Activated CD8-positive, alpha-beta T cell treated with anti-CD3 and anti-CD28 coated beads, Interleukin-2, amount 10 ng/mL, durations not matched to agents 7 days and 5 days (primary cell): ENCODE data around the gene CELSR2. TPM values are rescaled to one million over a fixed set of nuclear protein-coding genes. Genes with fewer than 3 reads are reported as not detected.

ENCODE experiments used
- ATAC-seq: fragments of 150-1000 bp; cut with Tn5 transposase; one replicate; pipeline ENCODE4 v1.10.0; 2021; ENCODE audit warnings: moderate library complexity
- CTCF ChIA-PET: fragments of 350-600 bp; sonication (Branson Sonifier 250); formaldehyde crosslinking; loops from one replicate; lab custom pipeline; 2021; ENCODE audit warnings: antibody characterized with exemption; lab: Charles Lee
- POLR2A ChIA-PET: fragments of 350-600 bp; sonication (Branson Sonifier 250); formaldehyde crosslinking; loops from one replicate; lab custom pipeline; 2021; ENCODE audit warnings: antibody characterized with exemption; lab: Charles Lee
- DNase-seq: peaks from one replicate; pipeline ENCODE4 v3.0.0-alpha.2; 2020
- H3K27ac Mint-ChIP-seq: one replicate; pipeline ENCODE4 v1.8.0; 2021; ENCODE audit warnings: mild to moderate bottlenecking, mixed read lengths
- H3K27me3 Mint-ChIP-seq: one replicate; pipeline ENCODE4 v1.8.0; 2021; ENCODE audit warnings: low read depth, mixed read lengths
- H3K36me3 Mint-ChIP-seq: one replicate; pipeline ENCODE4 v1.8.0; 2021; ENCODE audit warnings: low read depth, mixed read lengths
- H3K4me1 Mint-ChIP-seq: one replicate; pipeline ENCODE4 v1.8.0; 2021; ENCODE audit warnings: low read depth, mixed read lengths
- H3K4me3 Mint-ChIP-seq: one replicate; pipeline ENCODE4 v1.8.0; 2021; ENCODE audit warnings: mild to moderate bottlenecking, mixed read lengths
- H3K9me3 Mint-ChIP-seq: one replicate; pipeline ENCODE4 v1.8.0; 2022; ENCODE audit warnings: mixed read lengths; ENCODE audit not compliant: insufficient read depth
- total RNA-seq, 2 experiments: library from RNA; stranded (reverse); gene quantifications; one replicate each; pipeline ENCODE4 v1.2.3, GENCODE V29; 2021

CELSR2 gene
- total RNA-seq = 1 to 10 TPM; 4.9 to 5.2 TPM

GRCh38 chr1:109248797-109249629, at the start of gene CELSR2:
TSS of gene CELSR2 (plus strand) at chr1:109249539. CDS start at chr1:109250080, 541 bp downstream.
- Mint-ChIP-seq H3K36me3 (no peaks in the 10 kb centered on the region), H3K9me3 (no peaks in the 10 kb centered on the region), H3K4me1 (peaks cover 7% of the 10 kb centered on the region), H3K4me3 (peak within 1 kb of the TSS; percentile 63), H3K27ac (no peak within 1 kb of the TSS), H3K27me3 (peaks cover 12% of the 10 kb centered on the region)
- ATAC-seq = peak; percentile 95
- CTCF ChIA-PET = interaction anchor here (0.9 to 1.5 kb wide), 5 partner anchors 9 to 283 kb away, joined by 3 read pairs; no protein-coding TSS in a partner anchor
- POLR2A ChIA-PET = interaction anchor here (1.2 to 1.3 kb wide), 2 partner anchors 12 to 34 kb away, joined by 3 read pairs; partner anchors contain the start of gene PSRC1
- DNase-seq = peak; percentile 69

DNA sequence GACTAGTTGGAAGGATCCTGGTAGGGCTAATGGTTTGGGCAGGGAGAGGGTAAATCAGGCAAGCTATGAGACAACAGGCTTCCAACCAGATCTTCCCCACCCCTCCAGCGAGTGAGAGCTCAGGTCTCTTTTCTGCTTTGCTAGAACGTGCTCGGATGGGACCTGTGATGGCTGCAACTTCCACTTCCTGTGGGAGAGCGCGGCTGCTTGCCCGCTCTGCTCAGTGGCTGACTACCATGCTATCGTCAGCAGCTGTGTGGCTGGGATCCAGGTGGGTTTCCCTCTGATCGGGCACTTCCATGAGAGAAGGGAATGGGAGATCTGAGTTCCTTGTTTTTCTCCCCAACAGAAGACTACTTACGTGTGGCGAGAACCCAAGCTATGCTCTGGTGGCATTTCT, 49.6 kb upstream of the CELSR2 start:
- ATAC-seq (peak; percentile 80), DNase-seq (peak; percentile 40)
- no peaks in the 10 kb centered on the region for H3K9me3 Mint-ChIP-seq
- no peaks in the 10 kb centered on the region for H3K27me3 Mint-ChIP-seq
- no peak overlapping the region for H3K4me3 Mint-ChIP-seq
- POLR2A ChIA-PET = interaction anchor here (0.9 to 1.2 kb wide), 3 partner anchors 11 to 37 kb away, joined by 3 to 4 read pairs (median 4); partner anchors contain the start of gene SARS1
- CTCF ChIA-PET = interaction anchor here (0.7 to 2.9 kb wide), 12 partner anchors 10 to 785 kb away, joined by 3 to 17 read pairs (median 4); partner anchors contain the start of genes AHCYL1, SARS1 and SORT1
- H3K27ac Mint-ChIP-seq = peak overlapping the region; percentile 87
- H3K4me1 Mint-ChIP-seq = peaks cover 15% of the 10 kb centered on the region
- no peaks in the 10 kb centered on the region for H3K36me3 Mint-ChIP-seq

- POLR2A ChIA-PET = no interaction called here
- Mint-ChIP-seq H3K4me1 (peaks cover 15% of the 10 kb centered on the region), H3K4me3 (no peak overlapping the region), H3K9me3 (no peaks in the 10 kb centered on the region), H3K27me3 (no peaks in the 10 kb centered on the region), H3K36me3 (no peaks in the 10 kb centered on the region), H3K27ac (no peak overlapping the region)
- ATAC-seq = no peak
- DNase-seq = peak; percentile 57
- CTCF ChIA-PET = interaction anchor here (0.6 to 1.7 kb wide), 18 partner anchors 10 to 331 kb away, joined by 3 to 12 read pairs (median 3); partner anchors contain the start of genes PSRC1 and SARS1
Measured at GRCh38 chr1:109201123-109201703, 48.1 kb upstream of the CELSR2 start.

DNA sequence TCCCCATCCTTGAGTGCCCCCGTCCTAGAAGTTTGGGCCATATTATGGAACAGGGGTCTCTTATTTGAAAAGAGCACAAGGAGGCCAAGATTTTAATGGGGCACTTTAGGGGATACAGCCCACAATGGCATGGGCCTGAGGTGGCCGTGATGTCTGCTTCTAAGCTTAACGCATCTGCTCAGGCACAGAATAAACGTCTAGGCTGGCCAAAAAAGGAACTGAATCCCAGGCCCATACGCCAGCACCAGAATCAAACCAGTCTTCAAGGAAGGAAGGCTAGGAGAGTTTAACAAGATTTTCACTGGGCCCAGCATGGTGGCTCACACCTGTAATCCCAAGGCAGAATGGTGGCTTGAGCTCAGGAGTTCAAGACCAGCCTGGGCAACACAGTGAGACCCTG, 44.9 kb upstream of the CELSR2 start:
- POLR2A ChIA-PET = interaction anchor here (1.9 kb wide), 1 partner anchor 10 kb away, joined by 6 read pairs; the partner anchor contains the start of gene SARS1
- ATAC-seq (no peak), DNase-seq (no peak)
- no peak overlapping the region for H3K27ac Mint-ChIP-seq
- H3K4me1 Mint-ChIP-seq = peaks cover 19% of the 10 kb centered on the region
- peaks cover 2% of the 10 kb centered on the region for H3K27me3 Mint-ChIP-seq
- no peaks in the 10 kb centered on the region for H3K36me3 Mint-ChIP-seq
- CTCF ChIA-PET = interaction anchor here (1.3 to 1.6 kb wide), 3 partner anchors 7 to 194 kb away, joined by 3 to 5 read pairs (median 3); partner anchors contain the start of gene SORT1
- H3K4me3 Mint-ChIP-seq = no peak overlapping the region
- no peaks in the 10 kb centered on the region for H3K9me3 Mint-ChIP-seq

GRCh38 chr1:109206339-109206738, 43.0 kb upstream of the CELSR2 start:
- ChIA-PET POLR2A (no interaction called here), CTCF (interaction anchor here (0.9 to 1.6 kb wide), 4 partner anchors 12 to 294 kb away, joined by 3 to 8 read pairs (median 4); a partner anchor contains a TSS)
- ATAC-seq = no peak
- no peaks in the 10 kb centered on the region for H3K36me3 Mint-ChIP-seq
- no peak overlapping the region for H3K27ac Mint-ChIP-seq
- peaks cover 3% of the 10 kb centered on the region for H3K27me3 Mint-ChIP-seq
- peaks cover 11% of the 10 kb centered on the region for H3K4me1 Mint-ChIP-seq
- H3K4me3 Mint-ChIP-seq = no peak overlapping the region
- no peaks in the 10 kb centered on the region for H3K9me3 Mint-ChIP-seq
- no peak for DNase-seq

- H3K27me3 Mint-ChIP-seq = peaks cover 3% of the 10 kb centered on the region
- POLR2A ChIA-PET = no interaction called here
- no peak overlapping the region for H3K4me3 Mint-ChIP-seq
- no peaks in the 10 kb centered on the region for H3K9me3 Mint-ChIP-seq
- no peak for ATAC-seq
- CTCF ChIA-PET = interaction anchor here (1.3 to 1.6 kb wide), 2 partner anchors 14 to 95 kb away, joined by 4 to 8 read pairs; a partner anchor contains a TSS
- H3K4me1 Mint-ChIP-seq = peaks cover 11% of the 10 kb centered on the region
- H3K27ac Mint-ChIP-seq = no peak overlapping the region
- DNase-seq = no peak
- H3K36me3 Mint-ChIP-seq = no peaks in the 10 kb centered on the region
Measured at GRCh38 chr1:109207467-109208103, 41.8 kb upstream of the CELSR2 start.

DNA sequence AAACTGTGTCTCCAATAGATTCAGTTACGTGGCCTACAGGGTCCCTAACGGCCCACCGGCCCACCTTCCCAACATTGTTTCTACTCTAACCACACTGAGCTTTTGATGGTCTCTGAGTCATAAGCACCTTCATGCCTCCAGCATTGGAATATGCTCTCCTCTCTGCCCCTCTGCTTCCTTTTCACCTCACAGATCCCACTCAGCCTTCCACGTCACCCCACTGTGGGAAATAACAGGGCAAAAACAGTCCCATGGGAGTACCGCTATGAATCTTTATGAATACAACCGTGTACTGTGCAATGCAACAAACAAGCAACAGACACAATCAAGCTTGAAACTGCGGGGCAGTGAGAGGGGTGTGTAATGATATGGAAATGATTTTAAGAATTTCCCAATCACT, 40.9 kb upstream of the CELSR2 start:
- Mint-ChIP-seq H3K36me3 (no peaks in the 10 kb centered on the region), H3K27me3 (peaks cover 3% of the 10 kb centered on the region), H3K4me1 (peaks cover 15% of the 10 kb centered on the region), H3K4me3 (no peak overlapping the region), H3K9me3 (no peaks in the 10 kb centered on the region), H3K27ac (no peak overlapping the region)
- ATAC-seq = no peak
- DNase-seq = no peak
- POLR2A ChIA-PET = no interaction called here
- CTCF ChIA-PET = no interaction called here

DNA sequence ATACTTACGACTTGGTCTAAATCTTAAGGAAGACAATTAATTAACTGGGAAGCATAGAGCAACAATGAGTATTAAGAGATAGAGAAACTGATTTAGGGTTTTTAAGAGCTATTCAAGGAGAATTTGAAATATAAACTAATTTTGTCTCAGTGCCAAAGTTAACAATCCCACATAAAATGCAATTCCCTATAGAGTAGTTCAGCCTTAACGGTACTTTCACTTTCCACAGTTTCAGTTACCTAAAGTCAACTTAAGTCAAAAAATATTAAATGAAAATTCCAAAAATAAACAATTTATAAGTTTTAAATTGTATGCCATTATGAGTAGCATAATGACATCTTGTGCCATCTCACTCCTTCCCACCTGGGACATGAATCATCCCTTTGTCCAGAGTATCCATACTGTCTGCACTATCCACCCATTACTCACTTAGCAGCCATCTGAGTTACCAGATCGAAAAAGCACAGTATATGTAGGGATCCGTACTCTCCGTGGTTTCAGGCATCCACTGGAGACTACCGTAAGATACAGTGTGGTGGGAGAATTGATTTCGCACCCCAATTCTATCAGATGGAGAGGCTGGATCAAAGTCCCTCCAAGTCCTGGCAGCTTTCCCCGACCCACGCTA, 40.4 kb upstream of the CELSR2 start:
- Mint-ChIP-seq H3K27ac (no peak overlapping the region), H3K4me1 (peaks cover 16% of the 10 kb centered on the region), H3K27me3 (peaks cover 3% of the 10 kb centered on the region), H3K9me3 (no peaks in the 10 kb centered on the region), H3K4me3 (no peak overlapping the region), H3K36me3 (no peaks in the 10 kb centered on the region)
- ChIA-PET CTCF (no interaction called here), POLR2A (no interaction called here)
- ATAC-seq (no peak), DNase-seq (no peak)

GRCh38 chr1:109210058-109210457, 39.3 kb upstream of the CELSR2 start:
- Mint-ChIP-seq H3K27me3 (peaks cover 3% of the 10 kb centered on the region), H3K9me3 (no peaks in the 10 kb centered on the region), H3K36me3 (peaks cover 10% of the 10 kb centered on the region), H3K27ac (no peak overlapping the region), H3K4me1 (peaks cover 20% of the 10 kb centered on the region), H3K4me3 (no peak overlapping the region)
- POLR2A ChIA-PET = no interaction called here
- CTCF ChIA-PET = interaction anchor here (1.0 kb wide), 1 partner anchor 10 kb away, joined by 3 read pairs; no protein-coding TSS in a partner anchor
- ATAC-seq = no peak
- no peak for DNase-seq

- H3K27me3 Mint-ChIP-seq = peaks cover 3% of the 10 kb centered on the region
- H3K9me3 Mint-ChIP-seq = no peaks in the 10 kb centered on the region
- peak overlapping the region; percentile 85 for H3K27ac Mint-ChIP-seq
- CTCF ChIA-PET = interaction anchor here (1.0 to 4.0 kb wide), 11 partner anchors 10 to 428 kb away, joined by 4 to 17 read pairs (median 8); partner anchors contain the start of gene PSRC1
- peaks cover 30% of the 10 kb centered on the region for H3K4me1 Mint-ChIP-seq
- ATAC-seq (no peak), DNase-seq (no peak)
- POLR2A ChIA-PET = interaction anchor here (0.8 to 2.1 kb wide), 5 partner anchors 9 to 113 kb away, joined by 3 to 19 read pairs (median 4); no protein-coding TSS in a partner anchor
- H3K36me3 Mint-ChIP-seq = peaks cover 36% of the 10 kb centered on the region
- peak overlapping the region; percentile 99 for H3K4me3 Mint-ChIP-seq
Measured at GRCh38 chr1:109213345-109213823, 36.0 kb upstream of the CELSR2 start.
